ENCODE results near the gene PINLYP.

GRCh38 chr19:43599635-43600295, 24.2 kb downstream of the PINLYP start:
- no peak for TF ChIP-seq POLR2AphosphoS5 (IDR thresholded peaks at IDR 0.05; ENCODE audit: low read depth)
- no peak for TF ChIP-seq CTCF (IDR thresholded peaks at IDR 0.05; ENCODE audit: insufficient read depth, low read length)
- TF ChIP-seq GABPA (IDR thresholded peaks at IDR 0.05; ENCODE audit: low read depth): no peak
- TF ChIP-seq SPI1 (IDR thresholded peaks at IDR 0.05; ENCODE audit: borderline replicate concordance, low read depth): no peak
- no peak for TF ChIP-seq REST (IDR thresholded peaks at IDR 0.05; ENCODE audit: insufficient replicate concordance, low read depth)
